Esophagus squamous epithelium (tissue), 4 donors: ENCODE data around the gene CENPM.

Experiments used
- POLR2A ChIP-seq, 4 donors: fragments of 450-650 bp; IDR thresholded peaks; one replicate each; pipeline ENCODE4 v1.6.1; 2017; ENCODE audit warnings: antibody characterized with exemption in 4 of 4, mild to moderate bottlenecking in 4 of 4, moderate library complexity in 3 of 4
- TF ChIP-seq, protein P1 (sequence below), 6 experiments: fragments of 450-650 bp in 4 of 6; fragments of 200-600 bp in 2 of 6; sonication (generic) in 2 of 6; IDR thresholded peaks; one replicate each; pipeline ENCODE4 v1.5.1; 2016 to 2019; ENCODE audit warnings: antibody characterized with exemption in 6 of 6, mild to moderate bottlenecking in 4 of 6, moderate library complexity in 4 of 6

DNA sequence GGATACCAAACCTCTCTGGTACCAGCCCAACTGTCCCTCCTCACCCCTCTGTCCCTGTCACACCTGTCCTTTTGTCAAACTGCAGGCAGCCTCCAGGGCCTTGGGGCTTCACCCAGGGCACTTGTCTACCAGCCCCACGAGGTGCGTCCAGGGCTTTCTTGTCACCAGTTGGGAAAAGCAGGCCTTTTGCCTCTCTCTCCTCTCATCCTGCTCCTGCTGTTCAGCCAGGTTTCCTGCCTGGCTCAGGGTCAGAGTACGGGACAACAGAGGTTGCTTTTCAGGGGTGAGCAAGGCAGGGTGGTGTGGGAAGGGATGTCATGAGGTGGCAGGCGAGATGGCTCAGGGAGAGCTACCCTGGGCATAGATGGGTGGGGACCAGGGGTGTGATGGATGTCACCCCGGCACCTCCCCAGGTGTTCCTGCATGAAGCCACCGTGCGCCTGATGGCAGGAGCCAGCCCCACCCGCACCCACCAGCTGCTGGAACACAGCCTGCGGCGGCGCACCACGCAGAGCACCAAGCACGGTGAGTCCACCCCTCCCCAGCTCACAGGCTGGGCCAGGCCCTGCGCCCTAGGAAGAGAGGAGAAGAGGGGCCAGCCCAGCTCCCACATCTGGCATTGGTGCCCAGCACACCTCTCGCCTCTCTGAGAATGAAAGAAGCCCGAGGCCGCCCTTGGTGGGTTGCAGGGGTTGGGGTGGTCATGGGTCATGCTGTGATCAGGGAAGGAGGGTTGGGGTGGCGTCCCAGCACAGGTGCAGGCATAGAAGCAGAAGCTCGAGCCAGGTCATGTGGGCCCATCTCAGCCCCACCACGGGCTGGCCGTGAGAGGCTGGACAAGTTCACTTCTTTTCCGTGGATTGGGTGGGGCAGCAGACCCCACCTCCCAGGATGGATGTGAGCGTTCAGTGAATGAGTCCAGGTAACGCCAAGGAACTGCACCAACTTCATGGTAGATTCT is 42.2 kb downstream of the CENPM start:
- TF ChIP-seq, protein P1, sequence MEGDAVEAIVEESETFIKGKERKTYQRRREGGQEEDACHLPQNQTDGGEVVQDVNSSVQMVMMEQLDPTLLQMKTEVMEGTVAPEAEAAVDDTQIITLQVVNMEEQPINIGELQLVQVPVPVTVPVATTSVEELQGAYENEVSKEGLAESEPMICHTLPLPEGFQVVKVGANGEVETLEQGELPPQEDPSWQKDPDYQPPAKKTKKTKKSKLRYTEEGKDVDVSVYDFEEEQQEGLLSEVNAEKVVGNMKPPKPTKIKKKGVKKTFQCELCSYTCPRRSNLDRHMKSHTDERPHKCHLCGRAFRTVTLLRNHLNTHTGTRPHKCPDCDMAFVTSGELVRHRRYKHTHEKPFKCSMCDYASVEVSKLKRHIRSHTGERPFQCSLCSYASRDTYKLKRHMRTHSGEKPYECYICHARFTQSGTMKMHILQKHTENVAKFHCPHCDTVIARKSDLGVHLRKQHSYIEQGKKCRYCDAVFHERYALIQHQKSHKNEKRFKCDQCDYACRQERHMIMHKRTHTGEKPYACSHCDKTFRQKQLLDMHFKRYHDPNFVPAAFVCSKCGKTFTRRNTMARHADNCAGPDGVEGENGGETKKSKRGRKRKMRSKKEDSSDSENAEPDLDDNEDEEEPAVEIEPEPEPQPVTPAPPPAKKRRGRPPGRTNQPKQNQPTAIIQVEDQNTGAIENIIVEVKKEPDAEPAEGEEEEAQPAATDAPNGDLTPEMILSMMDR (IDR thresholded peaks at IDR 0.05) = no peak
- TF ChIP-seq POLR2A (IDR thresholded peaks at IDR 0.05) = no peak
